GM12891 (cell line): Measurements from ENCODE around the gene OCEL1.

Experiments used
- POLR2A ChIP-seq: IDR thresholded peaks from 2 replicates; pipeline ENCODE4 v1.6.1; 2011; ENCODE audit warnings: low read depth, low read length, control low read depth
- POLR2AphosphoS5 ChIP-seq: IDR thresholded peaks from 2 replicates; pipeline ENCODE4 v1.6.1; 2011; ENCODE audit warnings: low read depth, low read length, control low read depth

GRCh38 chr19:17227798-17228367, 1.9 kb downstream of the OCEL1 start:
- TF ChIP-seq POLR2AphosphoS5 (no peak), POLR2A (no peak)
